Measurements from ENCODE around the gene SMIM23.

SMIM23 gene

DNA sequence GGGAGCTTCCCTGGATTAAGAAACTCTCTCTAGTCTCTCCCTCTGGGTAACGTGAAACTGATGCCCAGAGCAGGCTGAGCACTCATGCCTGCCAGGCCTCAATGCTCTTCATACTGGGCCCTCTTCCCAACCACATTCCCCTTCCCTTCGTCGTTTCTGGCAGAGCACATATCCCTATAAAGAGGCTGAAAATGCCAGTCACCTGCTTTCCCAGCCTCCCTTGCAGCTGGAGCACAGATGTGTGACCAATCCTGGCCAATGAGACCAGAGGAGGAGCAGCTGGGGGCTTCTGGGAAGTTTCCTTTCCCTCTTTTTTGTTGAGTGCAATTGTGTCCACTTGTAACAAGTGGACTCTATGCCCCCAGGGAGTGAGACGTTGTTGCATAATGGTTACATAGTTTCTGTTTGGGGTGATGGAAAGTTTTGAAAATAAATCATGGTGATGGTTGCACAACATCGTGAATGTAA, 30.2 kb upstream of the SMIM23 start (continued):
- TF ChIP-seq, protein P1, sequence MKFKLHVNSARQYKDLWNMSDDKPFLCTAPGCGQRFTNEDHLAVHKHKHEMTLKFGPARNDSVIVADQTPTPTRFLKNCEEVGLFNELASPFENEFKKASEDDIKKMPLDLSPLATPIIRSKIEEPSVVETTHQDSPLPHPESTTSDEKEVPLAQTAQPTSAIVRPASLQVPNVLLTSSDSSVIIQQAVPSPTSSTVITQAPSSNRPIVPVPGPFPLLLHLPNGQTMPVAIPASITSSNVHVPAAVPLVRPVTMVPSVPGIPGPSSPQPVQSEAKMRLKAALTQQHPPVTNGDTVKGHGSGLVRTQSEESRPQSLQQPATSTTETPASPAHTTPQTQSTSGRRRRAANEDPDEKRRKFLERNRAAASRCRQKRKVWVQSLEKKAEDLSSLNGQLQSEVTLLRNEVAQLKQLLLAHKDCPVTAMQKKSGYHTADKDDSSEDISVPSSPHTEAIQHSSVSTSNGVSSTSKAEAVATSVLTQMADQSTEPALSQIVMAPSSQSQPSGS (tag by site-specific recombination; IDR thresholded peaks at IDR 0.05; ENCODE audit: low read depth) = no peak

DNA sequence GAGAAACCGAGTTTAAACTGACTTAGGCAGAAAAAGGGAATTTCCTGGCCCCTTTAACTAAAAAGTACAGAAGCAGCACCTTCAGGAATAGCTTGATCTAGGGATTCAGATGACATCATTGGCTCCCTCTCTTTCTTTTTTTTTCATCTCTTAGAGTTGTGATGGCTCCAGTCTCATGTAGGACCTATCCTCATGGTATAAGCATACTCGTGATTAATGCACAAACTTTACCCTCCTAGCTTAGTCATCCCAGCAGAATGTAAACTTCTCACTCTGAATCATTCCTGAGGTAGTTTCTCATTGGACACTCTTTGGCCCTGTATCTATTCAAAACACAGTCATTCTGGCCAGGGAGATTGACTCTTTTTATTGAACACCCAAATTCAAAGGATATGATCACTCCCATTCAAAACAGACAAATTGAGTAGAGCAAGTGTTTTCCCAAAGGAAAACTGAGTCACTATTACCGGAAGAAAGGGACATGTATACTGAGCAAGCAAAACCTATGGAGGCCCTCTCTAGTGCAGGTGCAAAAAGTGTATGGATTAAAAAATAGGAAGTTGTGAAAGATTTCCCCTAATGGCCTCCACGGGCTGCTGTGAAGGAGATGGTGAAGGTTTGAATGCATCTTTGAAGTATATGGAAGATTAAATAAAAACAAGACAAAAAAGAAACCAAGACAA, 27.6 kb upstream of the SMIM23 start:
- ChIA-PET CTCF (no interaction called here), POLR2A (no interaction called here)

More for the DNA sequence above, 27.6 kb upstream of the SMIM23 start:
- Histone ChIP-seq H3K36me3 (ENCODE audit: control insufficient read depth in 2 of 2, insufficient read depth in 1 of 2, low read length in 2 of 2) (no peaks in the 10 kb centered on the region), H3K27ac (ENCODE audit: extremely low read depth, low read depth, low read length) (no peak overlapping the region), H3K4me1 (ENCODE audit: control insufficient read depth, insufficient read depth, low read length) (no peaks in the 10 kb centered on the region), H3K4me3 (ENCODE audit: low read depth, low read length) (no peak overlapping the region), H3K9me3 (ENCODE audit: control insufficient read depth, insufficient read depth, low read depth, low read length) (no peaks in the 10 kb centered on the region)
- TF ChIP-seq HOXA7 (CRISPR knock-in tag; IDR thresholded peaks at IDR 0.05; ENCODE audit: borderline replicate concordance) (no peak), ZNF530 (tag by site-specific recombination; IDR thresholded peaks at IDR 0.05; ENCODE audit: low read depth) (no peak), ZNF629 (tag by site-specific recombination; IDR thresholded peaks at IDR 0.05) (peak; percentile 39; the same call in 1 of the 2 replicates), ZNF2 (tag by site-specific recombination; IDR thresholded peaks at IDR 0.05) (no peak), ZNF175 (tag by site-specific recombination; IDR thresholded peaks at IDR 0.05) (no peak), ZBTB48 (tag by site-specific recombination; IDR thresholded peaks at IDR 0.05) (no peak), HOXD13 (CRISPR knock-in tag; IDR thresholded peaks at IDR 0.05; ENCODE audit: borderline replicate concordance) (no peak), SETDB1 (IDR thresholded peaks at IDR 0.05; ENCODE audit: insufficient read length, low read length) (peak; percentile 59)
- TF ChIP-seq, protein P2, sequence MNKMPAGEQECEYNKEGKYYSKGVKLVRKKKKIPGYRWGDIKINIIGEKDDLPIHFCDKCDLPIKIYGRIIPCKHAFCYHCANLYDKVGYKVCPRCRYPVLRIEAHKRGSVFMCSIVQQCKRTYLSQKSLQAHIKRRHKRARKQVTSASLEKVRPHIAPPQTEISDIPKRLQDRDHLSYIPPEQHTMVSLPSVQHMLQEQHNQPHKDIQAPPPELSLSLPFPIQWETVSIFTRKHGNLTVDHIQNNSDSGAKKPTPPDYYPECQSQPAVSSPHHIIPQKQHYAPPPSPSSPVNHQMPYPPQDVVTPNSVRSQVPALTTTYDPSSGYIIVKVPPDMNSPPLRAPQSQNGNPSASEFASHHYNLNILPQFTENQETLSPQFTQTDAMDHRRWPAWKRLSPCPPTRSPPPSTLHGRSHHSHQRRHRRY (tag by site-specific recombination; IDR thresholded peaks at IDR 0.05) = no peak
- TF ChIP-seq, protein P3, sequence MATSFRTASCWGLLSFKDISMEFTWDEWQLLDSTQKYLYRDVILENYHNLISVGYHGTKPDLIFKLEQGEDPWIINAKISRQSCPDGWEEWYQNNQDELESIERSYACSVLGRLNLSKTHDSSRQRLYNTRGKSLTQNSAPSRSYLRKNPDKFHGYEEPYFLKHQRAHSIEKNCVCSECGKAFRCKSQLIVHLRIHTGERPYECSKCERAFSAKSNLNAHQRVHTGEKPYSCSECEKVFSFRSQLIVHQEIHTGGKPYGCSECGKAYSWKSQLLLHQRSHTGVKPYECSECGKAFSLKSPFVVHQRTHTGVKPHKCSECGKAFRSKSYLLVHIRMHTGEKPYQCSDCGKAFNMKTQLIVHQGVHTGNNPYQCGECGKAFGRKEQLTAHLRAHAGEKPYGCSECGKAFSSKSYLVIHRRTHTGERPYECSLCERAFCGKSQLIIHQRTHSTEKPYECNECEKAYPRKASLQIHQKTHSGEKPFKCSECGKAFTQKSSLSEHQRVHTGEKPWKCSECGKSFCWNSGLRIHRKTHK (tag by site-specific recombination; IDR thresholded peaks at IDR 0.05) = no peak
- TF ChIP-seq, protein P1 (tag by site-specific recombination; IDR thresholded peaks at IDR 0.05; ENCODE audit: low read depth) = 0 out of 2 replicates have a peak, but pooled peaks have one; percentile 34
- TF ChIP-seq, protein P4, sequence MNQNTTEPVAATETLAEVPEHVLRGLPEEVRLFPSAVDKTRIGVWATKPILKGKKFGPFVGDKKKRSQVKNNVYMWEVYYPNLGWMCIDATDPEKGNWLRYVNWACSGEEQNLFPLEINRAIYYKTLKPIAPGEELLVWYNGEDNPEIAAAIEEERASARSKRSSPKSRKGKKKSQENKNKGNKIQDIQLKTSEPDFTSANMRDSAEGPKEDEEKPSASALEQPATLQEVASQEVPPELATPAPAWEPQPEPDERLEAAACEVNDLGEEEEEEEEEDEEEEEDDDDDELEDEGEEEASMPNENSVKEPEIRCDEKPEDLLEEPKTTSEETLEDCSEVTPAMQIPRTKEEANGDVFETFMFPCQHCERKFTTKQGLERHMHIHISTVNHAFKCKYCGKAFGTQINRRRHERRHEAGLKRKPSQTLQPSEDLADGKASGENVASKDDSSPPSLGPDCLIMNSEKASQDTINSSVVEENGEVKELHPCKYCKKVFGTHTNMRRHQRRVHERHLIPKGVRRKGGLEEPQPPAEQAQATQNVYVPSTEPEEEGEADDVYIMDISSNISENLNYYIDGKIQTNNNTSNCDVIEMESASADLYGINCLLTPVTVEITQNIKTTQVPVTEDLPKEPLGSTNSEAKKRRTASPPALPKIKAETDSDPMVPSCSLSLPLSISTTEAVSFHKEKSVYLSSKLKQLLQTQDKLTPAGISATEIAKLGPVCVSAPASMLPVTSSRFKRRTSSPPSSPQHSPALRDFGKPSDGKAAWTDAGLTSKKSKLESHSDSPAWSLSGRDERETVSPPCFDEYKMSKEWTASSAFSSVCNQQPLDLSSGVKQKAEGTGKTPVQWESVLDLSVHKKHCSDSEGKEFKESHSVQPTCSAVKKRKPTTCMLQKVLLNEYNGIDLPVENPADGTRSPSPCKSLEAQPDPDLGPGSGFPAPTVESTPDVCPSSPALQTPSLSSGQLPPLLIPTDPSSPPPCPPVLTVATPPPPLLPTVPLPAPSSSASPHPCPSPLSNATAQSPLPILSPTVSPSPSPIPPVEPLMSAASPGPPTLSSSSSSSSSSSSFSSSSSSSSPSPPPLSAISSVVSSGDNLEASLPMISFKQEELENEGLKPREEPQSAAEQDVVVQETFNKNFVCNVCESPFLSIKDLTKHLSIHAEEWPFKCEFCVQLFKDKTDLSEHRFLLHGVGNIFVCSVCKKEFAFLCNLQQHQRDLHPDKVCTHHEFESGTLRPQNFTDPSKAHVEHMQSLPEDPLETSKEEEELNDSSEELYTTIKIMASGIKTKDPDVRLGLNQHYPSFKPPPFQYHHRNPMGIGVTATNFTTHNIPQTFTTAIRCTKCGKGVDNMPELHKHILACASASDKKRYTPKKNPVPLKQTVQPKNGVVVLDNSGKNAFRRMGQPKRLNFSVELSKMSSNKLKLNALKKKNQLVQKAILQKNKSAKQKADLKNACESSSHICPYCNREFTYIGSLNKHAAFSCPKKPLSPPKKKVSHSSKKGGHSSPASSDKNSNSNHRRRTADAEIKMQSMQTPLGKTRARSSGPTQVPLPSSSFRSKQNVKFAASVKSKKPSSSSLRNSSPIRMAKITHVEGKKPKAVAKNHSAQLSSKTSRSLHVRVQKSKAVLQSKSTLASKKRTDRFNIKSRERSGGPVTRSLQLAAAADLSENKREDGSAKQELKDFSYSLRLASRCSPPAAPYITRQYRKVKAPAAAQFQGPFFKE (tag by site-specific recombination; IDR thresholded peaks at IDR 0.05; ENCODE audit: borderline replicate concordance) = no peak

All from HEK293 (cell line).